Left ventricle myocardium inferior (tissue), 1 donor: ENCODE results near the gene HHAT. TPM values are rescaled to one million over a fixed set of nuclear protein-coding genes. Genes with fewer than 3 reads are reported as not detected.
A peak's percentile ranks its signal among the peaks of the same experiment; 100 is the strongest.

Source experiments
- DNase-seq: peaks from one replicate; pipeline ENCODE4 v3.0.0-alpha.2; 2020
- H3K27ac ChIP-seq: fragments of 200-600 bp; replicated peaks from 2 replicates; pipeline ENCODE4 v1.8.0; 2021
- H3K27me3 ChIP-seq: fragments of 200-600 bp; 2 replicates; pipeline ENCODE4 v1.8.0; 2021; ENCODE audit warnings: low read depth
- H3K36me3 ChIP-seq: fragments of 200-600 bp; 2 replicates; pipeline ENCODE4 v1.8.0; 2021
- H3K4me1 ChIP-seq: fragments of 200-600 bp; 2 replicates; pipeline ENCODE4 v1.8.0; 2021
- H3K4me3 ChIP-seq: fragments of 200-600 bp; 2 replicates; pipeline ENCODE4 v1.8.0; 2021; ENCODE audit warnings: mild to moderate bottlenecking, moderate library complexity
- H3K9me3 ChIP-seq: fragments of 200-600 bp; replicated peaks from 2 replicates; pipeline ENCODE4 v1.8.0; 2021
- CTCF ChIP-seq: fragments of 200-600 bp; IDR thresholded peaks from 2 replicates; pipeline ENCODE4 v1.8.0; 2021; ENCODE audit warnings: antibody characterized with exemption, mild to moderate bottlenecking, borderline replicate concordance
- intact Hi-C: fragments of 100-400 bp; cut with micrococcal nuclease; formaldehyde crosslinking; loops from one replicate; pipeline ENCODE4 v1.11.0; 2022
- total RNA-seq: library from RNA; stranded (reverse); fragmentation: NEBNext Ultra II Directional; extraction: Animal tissue kit (Norgen Biotek cat#: 25700); gene quantifications from one replicate; pipeline ENCODE4 v1.2.1, GENCODE V29; 2021
- donor health status: DM: no; HTN: yes; CAD: no; lungs with severe emphysema.

The HHAT gene
- total RNA-seq, 1 donor from 2014 or later, result 2.1 TPM

DNA sequence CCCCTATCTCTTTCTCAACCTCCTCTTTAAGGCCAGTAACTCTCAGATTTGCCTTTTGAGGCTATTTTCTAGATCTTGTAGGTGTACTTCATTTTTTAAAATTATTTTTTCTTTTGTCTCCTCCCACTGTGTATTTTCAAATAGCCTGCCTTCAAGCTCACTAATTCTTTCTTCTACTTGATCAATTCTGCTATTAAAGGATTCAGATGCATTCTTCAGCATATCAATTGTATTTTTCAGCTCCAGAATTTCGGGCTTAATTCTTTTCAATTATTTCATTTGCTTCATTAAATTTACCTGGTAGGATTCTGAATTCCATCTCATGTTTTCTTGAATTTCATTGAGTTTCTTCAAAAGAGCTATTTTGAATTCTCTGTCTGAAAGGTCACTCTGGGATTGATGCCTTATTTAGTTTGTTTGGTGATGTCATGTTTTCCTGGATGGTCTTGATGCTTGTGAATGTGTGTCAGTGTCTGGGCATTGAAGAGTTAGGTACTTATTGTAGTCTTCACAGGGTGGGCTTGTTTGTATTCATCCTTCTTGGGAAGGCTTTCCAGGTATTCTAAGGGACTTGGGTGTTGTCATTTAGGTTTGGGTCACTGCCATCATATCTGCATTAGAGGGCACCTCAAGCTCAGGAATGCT lies 3.6 kb upstream of the HHAT start:
- H3K4me1 ChIP-seq, result peaks cover 24% of the 10 kb centered on the region
- no peak for DNase-seq
- peaks cover 26% of the 10 kb centered on the region for H3K9me3 ChIP-seq
- no peaks in the 10 kb centered on the region for H3K36me3 ChIP-seq
- H3K27ac ChIP-seq, result no peak overlapping the region
- H3K27me3 ChIP-seq, result no peaks in the 10 kb centered on the region
- TF ChIP-seq CTCF, result no peak
- H3K4me3 ChIP-seq, result no peak overlapping the region
- intact Hi-C loops, result no loop called here

DNA sequence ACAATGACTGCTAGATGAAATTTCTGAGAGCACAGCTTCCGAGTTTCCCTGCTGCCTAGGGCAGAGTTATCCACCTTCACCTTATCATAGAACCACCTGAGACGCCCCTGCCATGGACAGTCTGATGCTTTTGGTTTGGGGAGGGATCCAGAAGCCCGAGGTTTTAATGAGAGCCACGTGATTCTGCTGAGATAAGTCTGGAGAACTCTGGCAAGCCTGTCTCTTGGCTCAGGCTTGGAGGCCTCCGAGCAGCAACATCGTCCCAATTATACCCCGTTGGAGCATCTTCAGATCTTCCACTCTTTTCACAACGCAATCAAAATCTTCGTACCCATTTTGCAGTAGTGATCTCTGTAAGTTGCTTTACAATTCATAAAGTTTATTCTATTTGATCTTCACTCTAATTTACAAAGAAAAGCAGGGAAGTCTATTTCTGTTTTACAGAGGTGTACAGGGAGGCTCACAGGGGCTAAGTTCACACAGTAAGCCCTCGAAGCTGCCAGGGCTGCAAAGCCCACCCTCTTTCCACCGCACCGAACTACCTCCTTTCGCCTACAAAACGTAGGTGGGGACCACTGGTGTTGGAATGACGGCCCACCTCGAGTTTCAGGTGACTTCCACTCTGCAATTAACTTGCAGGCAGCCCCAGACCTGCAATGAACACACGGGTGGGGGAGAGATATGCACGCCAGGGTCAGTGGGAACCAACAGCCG lies 513 bp upstream of the HHAT start:
- H3K4me1 ChIP-seq, result peaks cover 43% of the 10 kb centered on the region
- H3K9me3 ChIP-seq, result peaks cover 26% of the 10 kb centered on the region
- peak overlapping the region; percentile 75 for H3K4me3 ChIP-seq
- TF ChIP-seq CTCF, result no peak
- H3K27ac ChIP-seq, result peak overlapping the region; percentile 96
- no peaks in the 10 kb centered on the region for H3K36me3 ChIP-seq
- intact Hi-C loops, result no loop called here
- no peaks in the 10 kb centered on the region for H3K27me3 ChIP-seq
- no peak for DNase-seq

- Histone ChIP-seq H3K27ac (peak overlapping the region; percentile 96), H3K36me3 (no peaks in the 10 kb centered on the region), H3K4me1 (peaks cover 43% of the 10 kb centered on the region), H3K27me3 (no peaks in the 10 kb centered on the region), H3K9me3 (peaks cover 5% of the 10 kb centered on the region), H3K4me3 (no peak overlapping the region)
- no peak for DNase-seq
- intact Hi-C loops, result no loop called here
- TF ChIP-seq CTCF, result no peak
Observed at GRCh38 chr1:210330279-210330866, 1.7 kb downstream of the HHAT start.

GRCh38 chr1:210332233-210332632 lies 3.5 kb downstream of the HHAT start:
- peaks cover 43% of the 10 kb centered on the region for H3K4me1 ChIP-seq
- TF ChIP-seq CTCF, result no peak
- H3K4me3 ChIP-seq, result no peak overlapping the region
- H3K27me3 ChIP-seq, result no peaks in the 10 kb centered on the region
- H3K27ac ChIP-seq, result peak overlapping the region; percentile 27
- H3K36me3 ChIP-seq, result no peaks in the 10 kb centered on the region
- intact Hi-C loops, result no loop called here
- H3K9me3 ChIP-seq, result no peaks in the 10 kb centered on the region
- DNase-seq, result no peak

GRCh38 chr1:210332719-210333398 lies 4.2 kb downstream of the HHAT start:
- DNase-seq, result no peak
- H3K4me3 ChIP-seq, result no peak overlapping the region
- intact Hi-C loops, result no loop called here
- H3K27ac ChIP-seq, result no peak overlapping the region
- no peak for TF ChIP-seq CTCF
- no peaks in the 10 kb centered on the region for H3K27me3 ChIP-seq
- no peaks in the 10 kb centered on the region for H3K9me3 ChIP-seq
- no peaks in the 10 kb centered on the region for H3K36me3 ChIP-seq
- peaks cover 41% of the 10 kb centered on the region for H3K4me1 ChIP-seq
